LNCAP (cell line): ENCODE results near the gene RPS15.

Experiments
- TF ChIP-seq, protein P1 (sequence below): fragments of 450-650 bp; IDR thresholded peaks from 2 replicates; pipeline ENCODE4 v1.5.1; 2017; ENCODE audit warnings: mild to moderate bottlenecking

Gene RPS15

DNA sequence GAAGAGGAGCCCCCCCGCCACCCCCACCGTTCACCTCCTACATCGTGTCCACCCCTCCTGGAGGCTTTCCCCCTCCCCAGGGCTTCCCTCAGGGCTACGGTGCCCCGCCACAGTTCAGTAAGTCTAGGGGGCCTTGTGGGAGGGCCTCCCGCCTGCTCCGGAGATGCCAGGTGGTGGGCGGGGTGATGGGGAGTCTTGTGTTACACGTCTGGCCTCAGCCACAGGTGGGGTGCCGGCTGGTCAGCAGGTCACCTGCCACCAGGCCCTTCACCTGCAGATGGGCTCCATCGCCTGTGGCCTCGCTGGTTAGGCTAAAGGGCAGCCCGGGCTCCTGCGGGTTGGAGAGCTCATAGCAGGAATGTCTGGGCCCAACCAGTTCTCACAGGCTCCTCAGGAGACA lies 8.0 kb upstream of the RPS15 start:
- TF ChIP-seq, protein P1, sequence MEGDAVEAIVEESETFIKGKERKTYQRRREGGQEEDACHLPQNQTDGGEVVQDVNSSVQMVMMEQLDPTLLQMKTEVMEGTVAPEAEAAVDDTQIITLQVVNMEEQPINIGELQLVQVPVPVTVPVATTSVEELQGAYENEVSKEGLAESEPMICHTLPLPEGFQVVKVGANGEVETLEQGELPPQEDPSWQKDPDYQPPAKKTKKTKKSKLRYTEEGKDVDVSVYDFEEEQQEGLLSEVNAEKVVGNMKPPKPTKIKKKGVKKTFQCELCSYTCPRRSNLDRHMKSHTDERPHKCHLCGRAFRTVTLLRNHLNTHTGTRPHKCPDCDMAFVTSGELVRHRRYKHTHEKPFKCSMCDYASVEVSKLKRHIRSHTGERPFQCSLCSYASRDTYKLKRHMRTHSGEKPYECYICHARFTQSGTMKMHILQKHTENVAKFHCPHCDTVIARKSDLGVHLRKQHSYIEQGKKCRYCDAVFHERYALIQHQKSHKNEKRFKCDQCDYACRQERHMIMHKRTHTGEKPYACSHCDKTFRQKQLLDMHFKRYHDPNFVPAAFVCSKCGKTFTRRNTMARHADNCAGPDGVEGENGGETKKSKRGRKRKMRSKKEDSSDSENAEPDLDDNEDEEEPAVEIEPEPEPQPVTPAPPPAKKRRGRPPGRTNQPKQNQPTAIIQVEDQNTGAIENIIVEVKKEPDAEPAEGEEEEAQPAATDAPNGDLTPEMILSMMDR, result no peak

DNA sequence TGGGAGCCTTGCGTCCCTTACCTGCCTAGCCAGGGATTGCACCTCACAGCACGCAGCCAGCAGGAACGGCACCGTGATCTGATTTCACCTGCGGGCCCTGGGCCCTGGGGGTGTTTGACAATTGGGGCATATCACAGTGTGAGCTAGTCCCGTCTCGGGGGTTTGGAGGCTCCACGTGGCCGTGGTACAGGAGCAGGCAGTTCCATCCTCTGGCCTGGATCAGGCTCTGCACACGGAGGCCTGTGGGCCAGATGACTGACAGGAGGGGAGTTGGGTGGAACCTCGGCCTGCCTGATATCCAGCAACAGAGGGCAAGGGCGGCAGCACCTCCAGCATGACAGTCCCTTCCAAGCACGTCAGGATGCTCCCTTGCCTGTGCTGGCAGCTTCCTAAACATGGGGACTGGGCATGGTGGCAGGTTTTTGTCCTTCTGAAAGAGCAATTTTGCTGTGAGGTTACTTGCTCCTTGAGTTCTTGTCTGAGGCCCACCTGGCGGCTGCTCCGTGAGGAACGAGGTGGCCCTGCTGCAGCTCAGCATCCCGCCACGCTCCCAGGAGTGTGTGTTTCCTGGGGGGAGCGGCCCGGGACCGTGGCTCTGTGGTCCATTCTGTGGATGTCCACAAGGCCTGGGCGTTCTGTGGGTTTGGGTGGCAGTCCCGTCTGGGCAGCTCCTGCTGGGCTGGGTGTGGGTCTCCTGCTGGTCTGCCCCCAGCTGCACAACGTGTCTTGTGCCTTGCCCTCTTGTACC lies 6.3 kb upstream of the RPS15 start:
- TF ChIP-seq, protein P1, result no peak

DNA sequence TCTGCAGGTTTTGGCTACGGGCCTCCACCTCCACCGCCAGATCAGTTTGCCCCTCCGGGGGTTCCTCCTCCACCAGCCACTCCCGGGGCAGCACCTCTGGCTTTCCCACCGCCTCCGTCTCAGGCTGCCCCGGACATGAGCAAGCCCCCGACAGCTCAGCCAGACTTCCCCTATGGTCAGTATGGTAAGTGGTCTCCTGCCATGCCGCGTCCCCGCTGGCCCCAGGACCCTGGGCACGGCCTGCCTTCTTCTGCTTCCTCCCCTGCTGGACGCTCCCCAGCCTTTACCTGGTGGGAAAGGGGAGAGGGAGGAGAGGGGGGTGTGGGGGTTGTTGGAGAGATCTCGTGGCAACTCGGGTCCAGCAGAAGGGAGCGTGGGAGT lies 5.7 kb upstream of the RPS15 start:
- TF ChIP-seq, protein P1, result no peak

DNA sequence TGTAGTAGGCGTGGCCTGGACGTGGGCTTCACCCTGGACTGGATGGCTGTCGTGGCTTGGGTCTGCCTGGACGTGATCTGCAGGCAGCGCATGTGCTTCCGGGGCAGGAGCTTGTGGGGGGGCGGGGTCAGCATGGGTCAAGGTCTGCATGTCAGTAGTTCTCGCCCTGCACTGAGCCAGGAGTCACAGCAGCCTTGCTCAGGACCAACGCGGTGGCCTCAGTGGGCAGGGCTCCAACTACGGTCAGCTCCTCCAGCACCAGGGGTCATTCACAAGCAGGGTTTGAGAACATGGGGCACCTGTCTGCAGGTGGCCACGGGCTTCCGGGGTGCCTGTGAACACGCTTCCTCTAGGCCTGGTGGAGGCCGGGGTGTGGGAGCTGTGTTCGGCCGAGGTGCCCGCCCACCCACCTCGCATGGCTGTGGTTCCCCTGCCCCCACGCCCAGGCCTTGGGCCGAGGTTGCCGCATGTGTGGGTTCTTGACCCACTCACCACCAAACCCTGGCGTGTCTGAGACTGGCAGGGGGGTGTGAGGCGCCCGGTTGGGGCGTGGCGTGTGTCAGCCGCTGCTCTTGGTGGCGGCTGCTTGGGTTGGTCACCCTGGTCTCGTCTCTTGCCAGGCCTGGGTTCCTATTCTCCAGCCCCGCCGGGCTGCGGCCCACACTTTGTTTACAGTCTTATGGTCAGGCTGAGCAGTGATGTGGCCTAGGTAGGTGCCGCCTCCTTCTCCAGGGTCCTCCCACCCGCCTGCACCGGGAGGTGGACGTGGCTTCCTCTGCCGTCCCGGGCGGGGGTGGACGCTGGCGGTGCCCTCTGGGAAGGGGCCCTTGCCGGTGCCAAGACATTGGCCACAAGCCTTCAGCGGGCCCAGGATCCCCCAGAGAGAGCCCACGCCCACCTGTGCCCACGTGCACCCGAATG lies 4.8 kb upstream of the RPS15 start:
- TF ChIP-seq, protein P1, result no peak

DNA sequence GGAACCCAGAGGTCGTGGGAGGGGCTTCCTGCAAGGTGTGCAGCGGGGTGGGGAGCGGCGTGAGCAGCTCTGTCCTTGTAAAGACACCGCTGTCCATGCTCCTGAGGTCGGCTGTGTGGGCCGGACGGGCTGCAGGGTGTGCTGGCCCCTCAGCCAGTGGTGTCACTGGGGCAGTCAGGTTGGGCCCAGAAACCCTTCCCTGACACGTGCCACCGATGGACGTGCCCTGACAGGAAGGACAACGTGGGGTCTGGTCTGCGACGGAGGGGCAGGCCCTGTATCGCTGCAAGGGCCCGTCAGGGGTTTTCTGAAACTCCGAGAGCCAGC lies 4.2 kb upstream of the RPS15 start:
- TF ChIP-seq, protein P1, result no peak

DNA sequence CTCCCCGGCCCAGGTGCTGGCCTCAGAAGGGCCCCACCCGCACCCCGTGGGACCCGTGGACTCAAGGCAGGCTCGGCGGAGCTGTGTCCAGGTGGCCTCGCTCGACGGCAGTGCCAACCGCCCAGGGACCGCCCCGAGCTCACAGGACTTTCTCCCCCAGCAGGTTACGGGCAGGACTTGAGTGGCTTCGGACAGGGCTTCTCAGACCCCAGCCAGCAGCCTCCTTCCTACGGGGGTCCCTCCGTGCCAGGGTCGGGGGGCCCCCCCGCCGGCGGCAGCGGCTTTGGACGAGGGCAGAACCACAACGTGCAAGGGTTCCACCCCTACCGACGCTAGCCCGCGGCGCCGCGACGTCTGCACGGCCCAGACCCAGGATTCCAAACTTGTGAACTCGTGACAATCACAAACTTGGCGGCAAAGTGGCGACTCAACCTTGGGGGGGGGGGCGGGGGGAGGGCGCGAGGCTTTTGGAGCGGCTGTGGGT lies 3.6 kb upstream of the RPS15 start:
- TF ChIP-seq, protein P1, result no peak

DNA sequence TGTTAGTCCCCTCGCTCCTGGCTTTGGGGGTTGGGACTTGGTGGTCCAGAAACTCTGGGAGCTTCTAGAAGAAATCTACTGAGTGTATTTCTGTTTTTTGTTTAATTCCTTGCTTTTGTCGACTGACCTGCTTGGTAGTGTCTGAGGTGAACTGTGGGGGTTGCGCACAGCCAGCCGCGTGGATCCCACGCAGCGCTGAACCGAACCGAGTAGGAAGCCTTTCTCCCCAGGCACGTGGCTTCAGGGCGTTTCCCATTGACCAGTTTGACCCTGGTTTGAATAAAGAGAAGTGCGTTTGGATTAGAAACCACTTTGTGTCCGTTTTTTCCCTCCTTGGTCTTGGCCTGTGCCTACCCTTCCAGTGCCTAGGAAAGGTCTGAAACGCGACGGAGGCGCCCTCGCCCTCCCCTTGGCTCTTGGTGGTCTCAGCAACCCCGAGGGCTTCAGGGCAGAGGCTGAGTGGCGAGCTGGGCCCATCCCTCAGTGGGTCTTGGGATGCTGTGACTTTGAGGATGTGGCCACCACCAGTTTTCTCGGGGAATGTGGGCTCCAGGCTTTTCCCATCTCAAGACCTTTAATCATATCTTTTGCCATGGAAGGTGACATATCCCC lies 2.7 kb upstream of the RPS15 start:
- TF ChIP-seq, protein P1, result no peak
